DOHH2 (cell line): ENCODE results near the gene NRCAM.

ENCODE experiments used
- H3F3A ChIP-seq: fragments of 200-600 bp; sonication (generic), shearing (Covaris generic); 2 replicates; pipeline ENCODE4 v1.6.0; 2016; ENCODE audit warnings: antibody characterized with exemption, mild to moderate bottlenecking; ENCODE audit not compliant: control insufficient read depth, insufficient read depth
- H3K27ac ChIP-seq: fragments of 200-600 bp; sonication (generic); 2 replicates; pipeline ENCODE4 v1.5.1; 2014; ENCODE audit warnings: low read depth, mild to moderate bottlenecking, low read length, moderate library complexity
- H3K27me3 ChIP-seq: fragments of 200-600 bp; sonication (generic); 2 replicates; pipeline ENCODE4 v1.6.1; 2014; ENCODE audit warnings: mild to moderate bottlenecking, low read length, mixed read lengths; ENCODE audit not compliant: control insufficient read depth
- H3K36me3 ChIP-seq: fragments of 200-600 bp; sonication (generic); 2 replicates; pipeline ENCODE4 v1.6.1; 2014; ENCODE audit warnings: mild to moderate bottlenecking, low read length, moderate library complexity, mixed read lengths; ENCODE audit not compliant: control insufficient read depth
- H3K4me1 ChIP-seq: fragments of 200-600 bp; sonication (generic); 2 replicates; pipeline ENCODE4 v1.6.1; 2014; ENCODE audit warnings: mild to moderate bottlenecking, low read length, mixed read lengths; ENCODE audit not compliant: control insufficient read depth
- H3K4me2 ChIP-seq: fragments of 200-600 bp; sonication (generic); 2 replicates; pipeline ENCODE4 v1.6.0; 2014; ENCODE audit warnings: mild to moderate bottlenecking, low read length, moderate library complexity
- H3K4me3 ChIP-seq: fragments of 200-600 bp; sonication (generic); 2 replicates; pipeline ENCODE4 v1.5.1; 2014; ENCODE audit warnings: mild to moderate bottlenecking, low read length, mixed read lengths
- H3K79me2 ChIP-seq: fragments of 200-600 bp; sonication (generic); 2 replicates; pipeline ENCODE4 v1.6.1; 2014; ENCODE audit warnings: mild to moderate bottlenecking, low read length, mixed read lengths; ENCODE audit not compliant: control insufficient read depth
- H3K9me2 ChIP-seq: fragments of 200-600 bp; sonication (generic); replicated peaks from 2 replicates; pipeline ENCODE4 v1.6.1; 2014; ENCODE audit warnings: mild to moderate bottlenecking, low read length, mixed read lengths; ENCODE audit not compliant: control insufficient read depth
- H3K9me3 ChIP-seq: fragments of 200-600 bp; sonication (generic); 2 replicates; pipeline ENCODE4 v1.6.1; 2014; ENCODE audit warnings: antibody characterized with exemption, low read length, mixed read lengths; ENCODE audit not compliant: control insufficient read depth, insufficient read depth
- H4K20me1 ChIP-seq: fragments of 200-600 bp; sonication (generic); 2 replicates; pipeline ENCODE4 v1.6.0; 2014; ENCODE audit warnings: low read depth, mild to moderate bottlenecking, antibody characterized with exemption, low read length, moderate library complexity; ENCODE audit not compliant: control insufficient read depth, insufficient read depth
- EZH2phosphoT487 ChIP-seq: fragments of 200-600 bp; sonication (generic); IDR thresholded peaks from 2 replicates; pipeline ENCODE4 v1.6.1; 2017; ENCODE audit warnings: borderline replicate concordance, mild to moderate bottlenecking, antibody characterized with exemption, low read length, moderate library complexity, mixed read lengths
- TF ChIP-seq, protein P1 (sequence below): fragments of 200-600 bp; sonication (generic); IDR thresholded peaks from one replicate; pipeline ENCODE4 v1.5.1; 2014; ENCODE audit warnings: antibody characterized with exemption, mild to moderate bottlenecking, low read depth, low read length; ENCODE audit not compliant: poor library complexity, severe bottlenecking

The NRCAM gene

DNA sequence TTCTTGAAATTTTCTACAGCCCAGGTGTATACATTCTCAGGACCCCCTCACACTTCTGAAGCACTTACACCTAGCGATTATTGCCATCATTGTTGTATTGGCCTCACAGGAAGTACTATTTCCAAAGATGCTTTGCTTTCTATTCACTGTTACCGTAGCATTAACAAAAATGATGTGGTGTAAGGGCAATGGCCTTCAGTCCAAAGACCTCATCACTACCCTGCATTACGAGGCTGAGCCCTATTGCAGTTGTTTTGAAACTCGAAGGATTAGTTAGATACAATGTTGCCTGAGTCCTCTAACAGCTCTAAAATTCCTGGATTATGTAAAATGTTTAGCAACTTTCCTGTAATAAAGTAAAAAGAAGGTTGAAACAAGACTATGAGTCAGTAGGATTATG lies 2.9 kb downstream of the NRCAM start:
- peaks cover 86% of the 10 kb centered on the region for H3K27me3 ChIP-seq
- H3F3A ChIP-seq, result peaks cover 5% of the 10 kb centered on the region; the same call in 1 of the 2 replicates
- TF ChIP-seq, protein P1, sequence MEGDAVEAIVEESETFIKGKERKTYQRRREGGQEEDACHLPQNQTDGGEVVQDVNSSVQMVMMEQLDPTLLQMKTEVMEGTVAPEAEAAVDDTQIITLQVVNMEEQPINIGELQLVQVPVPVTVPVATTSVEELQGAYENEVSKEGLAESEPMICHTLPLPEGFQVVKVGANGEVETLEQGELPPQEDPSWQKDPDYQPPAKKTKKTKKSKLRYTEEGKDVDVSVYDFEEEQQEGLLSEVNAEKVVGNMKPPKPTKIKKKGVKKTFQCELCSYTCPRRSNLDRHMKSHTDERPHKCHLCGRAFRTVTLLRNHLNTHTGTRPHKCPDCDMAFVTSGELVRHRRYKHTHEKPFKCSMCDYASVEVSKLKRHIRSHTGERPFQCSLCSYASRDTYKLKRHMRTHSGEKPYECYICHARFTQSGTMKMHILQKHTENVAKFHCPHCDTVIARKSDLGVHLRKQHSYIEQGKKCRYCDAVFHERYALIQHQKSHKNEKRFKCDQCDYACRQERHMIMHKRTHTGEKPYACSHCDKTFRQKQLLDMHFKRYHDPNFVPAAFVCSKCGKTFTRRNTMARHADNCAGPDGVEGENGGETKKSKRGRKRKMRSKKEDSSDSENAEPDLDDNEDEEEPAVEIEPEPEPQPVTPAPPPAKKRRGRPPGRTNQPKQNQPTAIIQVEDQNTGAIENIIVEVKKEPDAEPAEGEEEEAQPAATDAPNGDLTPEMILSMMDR, result no peak
- no peak for TF ChIP-seq EZH2phosphoT487
- no peaks in the 10 kb centered on the region for H3K9me2 ChIP-seq
- H3K4me1 ChIP-seq, result peaks cover 17% of the 10 kb centered on the region
- H3K4me2 ChIP-seq, result no peak overlapping the region
- no peaks in the 10 kb centered on the region for H4K20me1 ChIP-seq
- no peaks in the 10 kb centered on the region for H3K36me3 ChIP-seq
- H3K4me3 ChIP-seq, result no peak overlapping the region
- H3K79me2 ChIP-seq, result no peaks in the 10 kb centered on the region
- no peak overlapping the region for H3K27ac ChIP-seq
- no peaks in the 10 kb centered on the region for H3K9me3 ChIP-seq

DNA sequence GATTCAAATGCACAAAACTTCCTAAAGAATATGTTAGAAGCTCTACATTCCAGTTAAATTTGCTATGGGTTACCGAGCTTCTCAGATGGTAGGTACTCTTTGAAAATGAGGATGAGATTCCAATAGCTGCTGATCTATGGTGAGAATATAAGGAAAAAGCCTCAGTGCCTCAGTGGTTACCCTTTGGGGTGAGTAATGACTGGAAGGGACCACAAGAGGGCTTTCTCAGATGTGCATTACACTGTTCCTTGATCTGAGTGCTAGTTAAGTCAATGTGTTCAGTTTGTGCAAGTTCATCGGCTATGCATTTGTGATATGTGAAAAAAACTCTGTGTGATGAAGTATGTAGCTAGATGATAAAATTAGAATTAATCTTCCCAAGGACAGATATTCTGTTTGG lies 3.5 kb downstream of the NRCAM start:
- no peak overlapping the region for H3K4me2 ChIP-seq
- H3K27ac ChIP-seq, result no peak overlapping the region
- TF ChIP-seq EZH2phosphoT487, result no peak
- TF ChIP-seq, protein P1, result peak; percentile 82
- H3K4me3 ChIP-seq, result no peak overlapping the region
- H3K4me1 ChIP-seq, result peaks cover 17% of the 10 kb centered on the region
- peaks cover 80% of the 10 kb centered on the region for H3K27me3 ChIP-seq
- no peaks in the 10 kb centered on the region for H3K9me2 ChIP-seq
- H4K20me1 ChIP-seq, result no peaks in the 10 kb centered on the region
- H3K9me3 ChIP-seq, result no peaks in the 10 kb centered on the region
- no peaks in the 10 kb centered on the region for H3K36me3 ChIP-seq
- H3F3A ChIP-seq, result peaks cover 5% of the 10 kb centered on the region; the same call in 1 of the 2 replicates
- no peaks in the 10 kb centered on the region for H3K79me2 ChIP-seq

DNA sequence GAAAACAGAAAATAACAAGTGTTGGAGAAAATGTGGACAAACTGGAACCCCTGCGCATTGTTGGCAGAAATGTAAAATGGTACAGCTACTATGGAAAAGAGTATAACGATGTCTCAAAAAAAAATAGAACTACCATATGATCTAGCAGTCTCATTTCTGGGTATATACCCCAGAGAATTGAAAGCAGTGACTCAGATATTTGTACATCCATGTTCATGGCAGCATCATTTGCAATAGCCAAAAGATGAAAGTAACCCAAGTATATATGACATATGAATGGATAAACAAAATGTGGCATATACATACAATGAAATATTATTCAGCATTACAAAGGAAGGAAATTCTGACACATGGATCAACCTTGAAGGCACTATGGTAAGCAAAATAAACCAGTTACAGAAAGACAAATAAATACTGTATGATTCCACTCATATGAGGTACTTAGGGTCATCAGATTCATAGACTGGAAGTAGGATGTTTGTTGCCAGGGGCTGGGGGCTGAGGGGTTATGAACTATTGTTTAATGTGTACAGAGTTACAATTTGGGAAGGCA lies 4.9 kb downstream of the NRCAM start:
- peaks cover 17% of the 10 kb centered on the region for H3K4me1 ChIP-seq
- no peak overlapping the region for H3K4me2 ChIP-seq
- H3K36me3 ChIP-seq, result no peaks in the 10 kb centered on the region

More for the DNA sequence above, 4.9 kb downstream of the NRCAM start:
- Histone ChIP-seq H3K27me3 (peaks cover 67% of the 10 kb centered on the region), H3K79me2 (no peaks in the 10 kb centered on the region), H3K4me3 (no peak overlapping the region), H3K27ac (no peak overlapping the region), H3F3A (peaks cover 5% of the 10 kb centered on the region; the same call in 1 of the 2 replicates), H3K9me3 (no peaks in the 10 kb centered on the region), H4K20me1 (no peaks in the 10 kb centered on the region), H3K9me2 (no peaks in the 10 kb centered on the region)
- no peak for TF ChIP-seq EZH2phosphoT487
- TF ChIP-seq, protein P1, result no peak
